HG02884 (cell line): ENCODE results near the gene IGFBP4.

Experiments
- ATAC-seq: cut with Tn5 transposase; IDR thresholded peaks from one replicate; pipeline ENCODE4 v1.9.1; 2021; ENCODE audit warnings: mild to moderate bottlenecking, moderate library complexity; ENCODE audit not compliant: unreplicated experiment

The IGFBP4 gene

GRCh38 chr17:40486522-40487370 is 43.5 kb downstream of the IGFBP4 start:
- no peak for ATAC-seq

- no peak for ATAC-seq
Observed at GRCh38 chr17:40487371-40488020, 44.2 kb downstream of the IGFBP4 start.

GRCh38 chr17:40490289-40490853 is 47.1 kb downstream of the IGFBP4 start:
- ATAC-seq, result no peak

GRCh38 chr17:40490982-40491381 is 47.7 kb downstream of the IGFBP4 start:
- no peak for ATAC-seq

- no peak for ATAC-seq
Observed at GRCh38 chr17:40491486-40491885, 48.2 kb downstream of the IGFBP4 start.

- ATAC-seq, result no peak
Observed at GRCh38 chr17:40493697-40494096, 50.4 kb downstream of the IGFBP4 start.

GRCh38 chr17:40495140-40495539 is 51.9 kb downstream of the IGFBP4 start:
- ATAC-seq, result no peak

GRCh38 chr17:40496170-40496569 is 52.9 kb downstream of the IGFBP4 start:
- no peak for ATAC-seq

- ATAC-seq, result no peak
Observed at GRCh38 chr17:40496634-40497420, 53.6 kb downstream of the IGFBP4 start.

GRCh38 chr17:40497695-40498094 is 54.4 kb downstream of the IGFBP4 start:
- ATAC-seq, result no peak

GRCh38 chr17:40498281-40499084 is 55.2 kb downstream of the IGFBP4 start:
- no peak for ATAC-seq

- no peak for ATAC-seq
Observed at GRCh38 chr17:40499551-40500189, 56.4 kb downstream of the IGFBP4 start.

GRCh38 chr17:40500190-40500589 is 56.9 kb downstream of the IGFBP4 start:
- no peak for ATAC-seq

- no peak for ATAC-seq
Observed at GRCh38 chr17:40500709-40501108, 57.5 kb downstream of the IGFBP4 start.

- no peak for ATAC-seq
Observed at GRCh38 chr17:40501499-40501911, 58.3 kb downstream of the IGFBP4 start, which contains the start of gene TNS4. Gene TNS4, minus strand, starts transcription at chr17:40501623. Its CDS starts 5,198 bp downstream, at chr17:40496425.

GRCh38 chr17:40502716-40503115 is 59.5 kb downstream of the IGFBP4 start:
- ATAC-seq, result no peak

- no peak for ATAC-seq
Observed at GRCh38 chr17:40503154-40503553, 59.9 kb downstream of the IGFBP4 start.

GRCh38 chr17:40506786-40507185 is 63.5 kb downstream of the IGFBP4 start:
- ATAC-seq, result no peak
